Neural progenitor cell (in vitro differentiated cells): Measurements from ENCODE around the gene SLC24A1. TPM values are rescaled to one million over a fixed set of nuclear protein-coding genes. Genes with fewer than 3 reads are reported as not detected.

Experiments
- DNase-seq: peaks from one replicate; pipeline ENCODE4 v3.0.0-alpha.2; 2016; ENCODE audit warnings: low spot score
- H2AFZ ChIP-seq: fragments of 200-600 bp; sonication (generic); replicated peaks from 2 replicates; pipeline ENCODE4 v1.6.1; 2016; ENCODE audit warnings: antibody characterized with exemption
- H3F3A ChIP-seq: fragments of 200-600 bp; sonication (generic); 2 replicates; pipeline ENCODE4 v1.6.1; 2016; ENCODE audit warnings: antibody characterized with exemption, low read depth
- H3K27ac ChIP-seq: fragments of 200-600 bp; sonication (generic); 2 replicates; pipeline ENCODE4 v1.5.1; 2016; ENCODE audit warnings: mild to moderate bottlenecking
- H3K27me3 ChIP-seq: fragments of 200-600 bp; sonication (generic); 2 replicates; pipeline ENCODE4 v1.6.1; 2016; ENCODE audit warnings: mild to moderate bottlenecking, moderate library complexity
- H3K36me3 ChIP-seq: fragments of 200-600 bp; sonication (generic); 2 replicates; pipeline ENCODE4 v1.5.1; 2016
- H3K4me1 ChIP-seq: fragments of 200-600 bp; sonication (generic); 2 replicates; pipeline ENCODE4 v1.6.1; 2016; ENCODE audit warnings: mixed run types
- H3K4me2 ChIP-seq: fragments of 200-600 bp; sonication (generic); 2 replicates; pipeline ENCODE4 v1.6.1; 2016
- H3K4me3 ChIP-seq: fragments of 200-600 bp; sonication (generic); 2 replicates; pipeline ENCODE4 v1.5.1; 2016
- H3K79me2 ChIP-seq: fragments of 200-600 bp; sonication (generic); 2 replicates; pipeline ENCODE4 v1.6.1; 2016; ENCODE audit warnings: low read depth
- H3K9ac ChIP-seq: fragments of 200-600 bp; sonication (generic); 2 replicates; pipeline ENCODE4 v1.6.1; 2016
- H3K9me3 ChIP-seq: fragments of 200-600 bp; sonication (generic); 2 replicates; pipeline ENCODE4 v1.5.1; 2016; ENCODE audit warnings: low read depth
- H4K20me1 ChIP-seq: fragments of 200-600 bp; sonication (generic); 2 replicates; pipeline ENCODE4 v1.6.1; 2016; ENCODE audit warnings: low read depth
- H3K27ac Mint-ChIP-seq: 3 replicates; pipeline ENCODE4 v1.8.0; 2021; ENCODE audit warnings: mixed read lengths
- H3K27me3 Mint-ChIP-seq: 2 replicates; pipeline ENCODE4 v1.8.0; 2022; ENCODE audit warnings: low read depth, mild to moderate bottlenecking, inconsistent platforms, moderate library complexity, mixed read lengths; ENCODE audit not compliant: insufficient read depth
- H3K36me3 Mint-ChIP-seq: 3 replicates; pipeline ENCODE4 v1.8.0; 2021; ENCODE audit warnings: mixed read lengths
- H3K4me1 Mint-ChIP-seq: 3 replicates; pipeline ENCODE4 v1.8.0; 2021; ENCODE audit warnings: mixed read lengths
- H3K4me3 Mint-ChIP-seq: 3 replicates; pipeline ENCODE4 v1.8.0; 2021; ENCODE audit warnings: mild to moderate bottlenecking, moderate library complexity, mixed read lengths
- H3K9me3 Mint-ChIP-seq: 3 replicates; pipeline ENCODE4 v1.8.0; 2020; ENCODE audit warnings: mixed read lengths
- EZH2 ChIP-seq: fragments of 200-600 bp; sonication (generic); IDR thresholded peaks from 2 replicates; pipeline ENCODE4 v1.6.1; 2017; ENCODE audit warnings: antibody characterized with exemption, mild to moderate bottlenecking, moderate library complexity
- EZH2phosphoT487 ChIP-seq: fragments of 200-600 bp; sonication (generic); IDR thresholded peaks from 2 replicates; pipeline ENCODE4 v1.6.1; 2017; ENCODE audit warnings: antibody characterized with exemption
- small RNA-seq: library from RNA; depleted of rRNA; stranded (forward); fragments of <200 nt; gene quantifications from one replicate; pipeline ENCODE3, GENCODE V24; 2015
- total RNA-seq: library from RNA; depleted of rRNA; stranded (reverse); fragments of >200 nt; gene quantifications from 2 replicates; pipeline ENCODE4 v1.2.3, GENCODE V29; 2015; ENCODE audit warnings: low replicate concordance
- TF ChIP-seq, protein P1 (sequence below): fragments of 200-600 bp; sonication (generic); IDR thresholded peaks from 2 replicates; pipeline ENCODE4 v1.5.1; 2017; ENCODE audit warnings: antibody characterized with exemption, mild to moderate bottlenecking

The SLC24A1 gene
- total RNA-seq, 1 donor from 2014 or later: 10.6 TPM

- Mint-ChIP-seq H3K27ac (no peak overlapping the region), H3K4me1 (no peaks in the 10 kb centered on the region), H3K27me3 (no peaks in the 10 kb centered on the region)
These were observed 69.0 kb downstream of the SLC24A1 start for GRCh38 chr15:65690778-65691177.

DNA sequence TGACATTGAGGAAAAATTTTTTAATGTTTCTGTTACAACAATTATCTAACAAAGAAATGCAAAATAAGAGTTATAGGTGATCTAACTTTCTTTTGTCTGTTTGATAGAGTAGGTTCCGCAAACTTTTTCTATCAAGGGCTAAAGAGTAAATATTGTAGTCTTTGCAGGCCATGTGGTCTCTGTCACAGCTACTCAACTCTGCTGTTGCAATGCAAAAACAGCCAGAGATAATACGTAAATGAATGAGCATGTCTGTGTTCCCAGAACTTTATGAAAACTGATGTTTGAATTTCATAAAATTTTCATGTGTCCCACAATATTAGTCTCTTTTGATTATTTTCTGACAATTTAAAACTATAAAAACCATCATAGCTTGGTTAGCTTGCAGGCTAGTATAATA, 73.3 kb downstream of the SLC24A1 start:
- DNase-seq: no peak
- H3K4me2 ChIP-seq: no peak overlapping the region
- no peaks in the 10 kb centered on the region for H4K20me1 ChIP-seq
- no peak overlapping the region for H3K27ac Mint-ChIP-seq
- no peak overlapping the region for H3K9ac ChIP-seq
- no peaks in the 10 kb centered on the region for H3K4me1 Mint-ChIP-seq
- H3F3A ChIP-seq: no peaks in the 10 kb centered on the region
- H3K4me3 ChIP-seq: no peak overlapping the region
- no peaks in the 10 kb centered on the region for H3K4me1 ChIP-seq
- no peaks in the 10 kb centered on the region for H3K27me3 Mint-ChIP-seq
- H3K27ac ChIP-seq: no peak overlapping the region
- H3K9me3 Mint-ChIP-seq: no peaks in the 10 kb centered on the region
- peaks cover 2% of the 10 kb centered on the region for H3K36me3 Mint-ChIP-seq
- H3K79me2 ChIP-seq: no peaks in the 10 kb centered on the region
- no peaks in the 10 kb centered on the region for H3K27me3 ChIP-seq
- no peak overlapping the region for H3K4me3 Mint-ChIP-seq
- no peak for TF ChIP-seq EZH2phosphoT487
- TF ChIP-seq, protein P1, sequence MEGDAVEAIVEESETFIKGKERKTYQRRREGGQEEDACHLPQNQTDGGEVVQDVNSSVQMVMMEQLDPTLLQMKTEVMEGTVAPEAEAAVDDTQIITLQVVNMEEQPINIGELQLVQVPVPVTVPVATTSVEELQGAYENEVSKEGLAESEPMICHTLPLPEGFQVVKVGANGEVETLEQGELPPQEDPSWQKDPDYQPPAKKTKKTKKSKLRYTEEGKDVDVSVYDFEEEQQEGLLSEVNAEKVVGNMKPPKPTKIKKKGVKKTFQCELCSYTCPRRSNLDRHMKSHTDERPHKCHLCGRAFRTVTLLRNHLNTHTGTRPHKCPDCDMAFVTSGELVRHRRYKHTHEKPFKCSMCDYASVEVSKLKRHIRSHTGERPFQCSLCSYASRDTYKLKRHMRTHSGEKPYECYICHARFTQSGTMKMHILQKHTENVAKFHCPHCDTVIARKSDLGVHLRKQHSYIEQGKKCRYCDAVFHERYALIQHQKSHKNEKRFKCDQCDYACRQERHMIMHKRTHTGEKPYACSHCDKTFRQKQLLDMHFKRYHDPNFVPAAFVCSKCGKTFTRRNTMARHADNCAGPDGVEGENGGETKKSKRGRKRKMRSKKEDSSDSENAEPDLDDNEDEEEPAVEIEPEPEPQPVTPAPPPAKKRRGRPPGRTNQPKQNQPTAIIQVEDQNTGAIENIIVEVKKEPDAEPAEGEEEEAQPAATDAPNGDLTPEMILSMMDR: no peak
- TF ChIP-seq EZH2: no peak
- H2AFZ ChIP-seq: no peak overlapping the region
- H3K9me3 ChIP-seq: no peaks in the 10 kb centered on the region
- peaks cover 5% of the 10 kb centered on the region for H3K36me3 ChIP-seq

More at GRCh38 chr15:65690778-65691177, 69.0 kb downstream of the SLC24A1 start:
- Histone ChIP-seq H3K27me3 (no peaks in the 10 kb centered on the region), H3K9me3 (no peaks in the 10 kb centered on the region), H3K4me3 (no peak overlapping the region), H3K79me2 (no peaks in the 10 kb centered on the region), H3K4me2 (no peak overlapping the region), H3K4me1 (no peaks in the 10 kb centered on the region), H2AFZ (no peak overlapping the region), H3K9ac (no peak overlapping the region), H3K36me3 (no peaks in the 10 kb centered on the region), H3K27ac (no peak overlapping the region), H3F3A (no peaks in the 10 kb centered on the region), H4K20me1 (no peaks in the 10 kb centered on the region)
- H3K9me3 Mint-ChIP-seq: no peaks in the 10 kb centered on the region
- peaks cover 2% of the 10 kb centered on the region for H3K36me3 Mint-ChIP-seq
- TF ChIP-seq EZH2: no peak
- TF ChIP-seq, protein P1: no peak
- TF ChIP-seq EZH2phosphoT487: no peak
- no peak overlapping the region for H3K4me3 Mint-ChIP-seq
- DNase-seq: no peak

Small RNA genes lying within 50 kb of the gene (small RNA-seq; reads per million reads assigned to genes)
- gene SNORD13E: not detected

Other genes with a start within 250 kb of the SLC24A1 start
- gene IGDCC3, start 243.9 kb upstream of the SLC24A1 start, total RNA-seq: 15.8 and 29.4 TPM in 2 replicates
- gene IGDCC4, start 199.0 kb upstream of the SLC24A1 start, total RNA-seq: 13.0 and 17.7 TPM in 2 replicates
- gene DPP8, start 104.2 kb upstream of the SLC24A1 start, total RNA-seq: 25.9 and 39.0 TPM in 2 replicates
- 209 and 271 TPM in 2 replicates for gene HACD3, start 91.5 kb upstream of the SLC24A1 start, total RNA-seq
- gene INTS14, start 10.8 kb upstream of the SLC24A1 start, total RNA-seq: 40.2 and 54.2 TPM in 2 replicates
- gene DENND4A, start 170.4 kb downstream of the SLC24A1 start, total RNA-seq: 3.7 and 4.8 TPM in 2 replicates
- gene RAB11A, start 247.6 kb downstream of the SLC24A1 start, total RNA-seq: 261 and 482 TPM in 2 replicates